ENCODE data around the gene NRXN3.

The NRXN3 gene

DNA sequence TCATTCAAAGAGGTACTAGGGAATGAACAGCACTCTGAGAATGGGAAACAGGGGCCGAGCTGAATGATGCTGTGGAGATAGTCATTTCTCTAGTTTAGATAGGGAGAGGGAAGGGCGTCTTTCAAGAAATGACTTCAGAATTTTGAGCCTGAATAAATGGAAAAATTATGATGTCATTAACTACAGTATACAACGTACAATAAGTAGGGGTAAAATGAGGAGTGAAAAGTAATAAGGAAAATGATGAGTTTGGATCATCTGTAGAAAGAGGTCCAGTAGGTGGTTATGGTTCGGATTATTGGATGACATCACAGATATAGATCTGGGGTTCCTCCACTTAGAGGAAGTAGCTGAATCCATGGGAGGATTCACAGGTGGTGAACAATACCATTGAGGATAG lies 1081.1 kb downstream of the NRXN3 start:
- TF ChIP-seq, protein P1, sequence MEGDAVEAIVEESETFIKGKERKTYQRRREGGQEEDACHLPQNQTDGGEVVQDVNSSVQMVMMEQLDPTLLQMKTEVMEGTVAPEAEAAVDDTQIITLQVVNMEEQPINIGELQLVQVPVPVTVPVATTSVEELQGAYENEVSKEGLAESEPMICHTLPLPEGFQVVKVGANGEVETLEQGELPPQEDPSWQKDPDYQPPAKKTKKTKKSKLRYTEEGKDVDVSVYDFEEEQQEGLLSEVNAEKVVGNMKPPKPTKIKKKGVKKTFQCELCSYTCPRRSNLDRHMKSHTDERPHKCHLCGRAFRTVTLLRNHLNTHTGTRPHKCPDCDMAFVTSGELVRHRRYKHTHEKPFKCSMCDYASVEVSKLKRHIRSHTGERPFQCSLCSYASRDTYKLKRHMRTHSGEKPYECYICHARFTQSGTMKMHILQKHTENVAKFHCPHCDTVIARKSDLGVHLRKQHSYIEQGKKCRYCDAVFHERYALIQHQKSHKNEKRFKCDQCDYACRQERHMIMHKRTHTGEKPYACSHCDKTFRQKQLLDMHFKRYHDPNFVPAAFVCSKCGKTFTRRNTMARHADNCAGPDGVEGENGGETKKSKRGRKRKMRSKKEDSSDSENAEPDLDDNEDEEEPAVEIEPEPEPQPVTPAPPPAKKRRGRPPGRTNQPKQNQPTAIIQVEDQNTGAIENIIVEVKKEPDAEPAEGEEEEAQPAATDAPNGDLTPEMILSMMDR (IDR thresholded peaks at IDR 0.05; ENCODE audit: control extremely low read depth, extremely low read depth, low read depth, missing control alignments): no peak
- POLR2A ChIA-PET: no interaction called here
- CTCF ChIA-PET: no interaction called here
- no peak for DNase-seq (ENCODE audit: extremely low spot score)

DNA sequence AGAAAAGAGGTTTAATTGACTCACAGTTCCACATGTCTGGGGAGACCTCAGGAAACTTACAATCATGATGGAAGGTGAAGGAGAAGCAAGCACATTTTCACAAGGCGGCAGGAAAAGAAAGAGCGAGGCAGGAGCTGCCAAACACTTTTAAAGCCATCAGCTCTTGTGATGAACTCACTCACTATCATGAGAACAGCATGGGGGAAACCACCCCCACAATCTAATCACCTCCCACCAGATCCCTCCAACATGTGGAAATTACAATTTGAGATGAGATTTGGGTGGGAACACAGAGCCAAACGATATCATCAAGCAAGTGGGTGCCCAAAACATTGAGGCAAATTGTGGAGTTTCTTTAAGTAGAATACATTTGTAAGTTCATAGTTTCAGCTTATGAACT lies 1083.4 kb downstream of the NRXN3 start:
- no peak for DNase-seq (ENCODE audit: extremely low spot score)
- TF ChIP-seq, protein P1 (IDR thresholded peaks at IDR 0.05; ENCODE audit: control extremely low read depth, extremely low read depth, low read depth, missing control alignments): no peak
- ChIA-PET POLR2A (no interaction called here), CTCF (no interaction called here)

DNA sequence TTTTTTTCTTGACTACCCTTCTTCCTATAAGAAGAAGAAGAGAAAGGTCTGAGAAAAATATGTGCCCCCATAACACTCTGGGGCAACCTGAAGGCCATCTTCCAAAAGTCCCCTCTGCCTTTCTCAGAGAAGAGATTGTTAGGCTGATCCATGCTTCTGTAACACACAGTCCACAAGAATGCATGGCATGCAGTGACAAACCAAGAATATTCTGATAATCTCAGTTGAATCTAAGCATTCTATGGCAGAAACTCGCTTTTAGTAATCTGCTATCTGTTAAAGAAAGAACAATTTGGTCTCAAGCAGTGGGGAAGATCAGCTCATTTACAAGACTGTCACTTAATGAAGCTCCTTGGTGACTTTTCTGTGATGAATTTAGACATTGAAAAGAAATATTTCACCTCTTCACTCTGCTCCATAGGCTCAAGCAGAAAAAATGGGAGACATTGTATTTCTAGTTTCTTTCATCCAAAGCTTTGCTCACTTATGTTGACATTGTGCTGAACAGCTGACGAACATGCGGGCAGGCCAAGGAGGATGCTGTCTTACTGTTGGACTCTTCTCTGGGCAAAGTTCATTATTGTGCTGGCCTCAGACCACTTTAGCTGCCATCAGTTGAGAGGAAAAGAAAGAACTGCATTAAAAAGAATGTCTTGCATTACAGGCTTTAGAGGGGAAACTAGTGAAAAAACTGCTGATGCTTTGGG lies 1084.0 kb downstream of the NRXN3 start:
- ChIA-PET CTCF (no interaction called here), POLR2A (no interaction called here)
- TF ChIP-seq, protein P1 (IDR thresholded peaks at IDR 0.05; ENCODE audit: control extremely low read depth, extremely low read depth, low read depth, missing control alignments): no peak
- DNase-seq (ENCODE audit: extremely low spot score): no peak

DNA sequence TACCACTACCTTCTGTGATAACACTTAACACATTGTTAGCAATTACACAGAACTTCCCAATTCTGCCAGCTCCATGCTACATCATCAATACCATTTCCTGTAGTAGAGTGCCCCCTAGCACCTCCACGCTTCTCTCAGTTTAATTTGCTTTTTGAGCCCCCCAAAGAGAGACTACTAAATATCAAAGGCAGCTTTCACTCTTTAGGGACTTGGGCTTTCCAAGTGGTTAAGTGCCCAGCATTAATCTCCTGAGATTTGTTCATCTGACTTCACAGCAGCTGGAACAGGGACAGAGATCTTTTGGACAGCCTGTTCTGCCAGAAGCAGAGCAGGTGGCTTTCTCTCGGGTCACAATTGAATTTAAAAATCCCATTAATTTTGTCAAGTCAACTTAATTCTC lies 1086.2 kb downstream of the NRXN3 start:
- CTCF ChIA-PET: no interaction called here
- POLR2A ChIA-PET: no interaction called here
- DNase-seq (ENCODE audit: extremely low spot score): no peak
- TF ChIP-seq, protein P1 (IDR thresholded peaks at IDR 0.05; ENCODE audit: control extremely low read depth, extremely low read depth, low read depth, missing control alignments): no peak

DNA sequence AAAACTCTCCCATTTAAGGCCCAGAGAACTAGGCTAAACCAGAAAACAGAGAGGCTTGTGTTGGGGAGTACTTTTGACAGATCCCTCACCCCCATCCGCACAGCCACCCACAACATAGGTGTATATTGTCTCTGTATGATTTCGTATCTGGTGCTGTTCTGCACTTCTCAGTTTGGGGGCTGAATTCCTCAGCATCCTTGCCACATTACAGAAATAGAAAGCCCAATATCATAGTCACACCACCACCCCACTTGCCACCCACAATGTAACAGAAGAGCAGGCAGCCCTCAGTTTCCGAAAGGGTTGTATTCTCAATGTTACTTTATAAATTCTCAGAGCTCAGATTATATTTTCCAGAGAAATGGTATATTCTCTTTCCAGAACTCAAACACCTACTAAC lies 1090.2 kb downstream of the NRXN3 start:
- CTCF ChIA-PET: interaction anchor here (2.4 kb wide), 1 partner anchor 12 kb away, joined by 5 read pairs; no protein-coding TSS in a partner anchor

DNA sequence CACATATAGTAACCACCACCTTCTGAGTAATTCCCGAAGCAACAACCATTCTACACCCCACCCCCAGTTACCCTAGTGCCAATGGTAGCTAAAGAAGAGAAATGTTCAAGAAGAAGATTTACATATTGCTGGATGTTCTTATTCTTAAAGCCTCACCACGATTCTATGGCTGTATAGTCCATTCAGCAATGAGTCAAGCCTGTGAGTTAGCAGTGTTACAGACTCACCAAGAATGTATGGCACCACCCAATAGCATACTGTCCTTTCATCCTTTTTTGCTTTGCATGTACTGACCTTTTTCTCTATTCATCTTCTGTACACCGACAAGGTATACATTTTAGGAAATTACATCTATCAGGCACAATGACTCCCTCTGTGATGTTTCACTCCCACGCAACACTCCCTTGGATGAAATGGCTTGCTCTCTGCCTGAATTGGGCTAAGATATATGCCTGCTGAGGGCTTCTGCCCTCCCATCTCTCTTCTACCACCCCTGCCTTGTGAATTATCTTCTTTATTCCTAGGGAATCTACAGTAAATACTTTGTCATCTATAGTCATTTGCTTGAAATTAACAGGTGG lies 1095.3 kb downstream of the NRXN3 start:
- CTCF ChIA-PET: no interaction called here
- no peak for DNase-seq (ENCODE audit: extremely low spot score)
- TF ChIP-seq, protein P1 (IDR thresholded peaks at IDR 0.05; ENCODE audit: control extremely low read depth, extremely low read depth, low read depth, missing control alignments): no peak
- POLR2A ChIA-PET: no interaction called here

More for the DNA sequence above, 1090.2 kb downstream of the NRXN3 start:
- POLR2A ChIA-PET: no interaction called here
- DNase-seq (ENCODE audit: extremely low spot score): no peak
- TF ChIP-seq, protein P1 (IDR thresholded peaks at IDR 0.05; ENCODE audit: control extremely low read depth, extremely low read depth, low read depth, missing control alignments): no peak
